ENCODE results near the gene SMG9. TPM values are rescaled to one million over a fixed set of nuclear protein-coding genes. Genes with fewer than 3 reads are reported as not detected.
"Not testable (repeated sequence)": the region's sequence is repeated elsewhere in the genome, so short reads cannot be mapped to it uniquely, and the experiment has no call there.

Gene SMG9
- total RNA-seq, 1 donor from 2014 or later: 77.2 TPM

GRCh38 chr19:43695985-43696704 is 58.6 kb downstream of the SMG9 start:
- intact Hi-C loops (cut with micrococcal nuclease): no loop called here

- intact Hi-C loops (cut with micrococcal nuclease): no loop called here
These were observed 60.2 kb downstream of the SMG9 start for GRCh38 chr19:43694553-43694952.

GRCh38 chr19:43692877-43693276 is 61.9 kb downstream of the SMG9 start:
- intact Hi-C loops (cut with micrococcal nuclease): no loop called here

GRCh38 chr19:43692385-43692784 is 62.4 kb downstream of the SMG9 start:
- intact Hi-C loops (cut with micrococcal nuclease): no loop called here

GRCh38 chr19:43691755-43692154 is 63.0 kb downstream of the SMG9 start:
- intact Hi-C loops (cut with micrococcal nuclease): no loop called here

- intact Hi-C loops (cut with micrococcal nuclease): no loop called here
These were observed 63.9 kb downstream of the SMG9 start for GRCh38 chr19:43690890-43691289.

GRCh38 chr19:43690444-43690843 is 64.3 kb downstream of the SMG9 start:
- intact Hi-C loops (cut with micrococcal nuclease): no loop called here

GRCh38 chr19:43688059-43688701 is 66.6 kb downstream of the SMG9 start:
- intact Hi-C loops (cut with micrococcal nuclease): no loop called here

GRCh38 chr19:43687660-43687997 is 67.1 kb downstream of the SMG9 start:
- intact Hi-C loops (cut with micrococcal nuclease): no loop called here

- intact Hi-C loops (cut with micrococcal nuclease): no loop called here
These were observed 70.4 kb downstream of the SMG9 start for GRCh38 chr19:43684326-43684725.

GRCh38 chr19:43683905-43684304 is 70.9 kb downstream of the SMG9 start:
- intact Hi-C loops (cut with micrococcal nuclease): no loop called here

GRCh38 chr19:43682824-43683661 is 71.7 kb downstream of the SMG9 start:
- intact Hi-C loops (cut with micrococcal nuclease): no loop called here

GRCh38 chr19:43682269-43682668 is 72.5 kb downstream of the SMG9 start:
- intact Hi-C loops (cut with micrococcal nuclease): not testable (repeated sequence)

GRCh38 chr19:43681821-43682220 is 72.9 kb downstream of the SMG9 start:
- intact Hi-C loops (cut with micrococcal nuclease): no loop called here

- intact Hi-C loops (cut with micrococcal nuclease): no loop called here
These were observed 76.1 kb downstream of the SMG9 start for GRCh38 chr19:43678512-43679261.

Other genes starting within 250 kb of the SMG9 start
- 62.8 and 64.6 TPM in 2 replicates for gene ETHE1, start 227.8 kb downstream of the SMG9 start, total RNA-seq
- gene ZNF575, start 221.8 kb downstream of the SMG9 start, total RNA-seq: 4.2 and 4.4 TPM in 2 replicates
- gene XRCC1, start 179.4 kb downstream of the SMG9 start, total RNA-seq: 28.6 and 30.5 TPM in 2 replicates
- gene PINLYP, start 179.2 kb downstream of the SMG9 start, total RNA-seq: 3.8 and 4.1 TPM in 2 replicates
- 22.0 and 23.1 TPM in 2 replicates for gene IRGQ, start 158.8 kb downstream of the SMG9 start, total RNA-seq
- gene ZNF576, start 158.4 kb downstream of the SMG9 start, total RNA-seq: 19.2 and 20.8 TPM in 2 replicates
- 0.37 and 0.41 TPM in 2 replicates for gene SRRM5, start 142.9 kb downstream of the SMG9 start, total RNA-seq
- gene ZNF428, start 135.3 kb downstream of the SMG9 start, total RNA-seq: 23.9 and 27.6 TPM in 2 replicates
- gene CADM4, start 115.1 kb downstream of the SMG9 start, total RNA-seq: 0.32 and 0.34 TPM in 2 replicates
- gene PLAUR, start 84.8 kb downstream of the SMG9 start, total RNA-seq: 19.7 and 21.6 TPM in 2 replicates
- gene IRGC, start 38.9 kb downstream of the SMG9 start, total RNA-seq: not detected in 2 replicates
- 82.9 and 87.8 TPM in 2 replicates for gene KCNN4, start 26.0 kb upstream of the SMG9 start, total RNA-seq
- 0.54 and 0.71 TPM in 2 replicates for gene LYPD5, start 47.5 kb upstream of the SMG9 start, total RNA-seq
- gene ZNF283, start 72.4 kb upstream of the SMG9 start, total RNA-seq: 5.8 and 7.0 TPM in 2 replicates
- 0.61 and 1.4 TPM in 2 replicates for gene ZNF404, start 129.0 kb upstream of the SMG9 start, total RNA-seq
- gene ZNF45, start 180.3 kb upstream of the SMG9 start, total RNA-seq: 17.9 and 19.9 TPM in 2 replicates
- gene ZNF221, start 196.3 kb upstream of the SMG9 start, total RNA-seq: 0.61 and 0.76 TPM in 2 replicates
- 5.8 and 7.8 TPM in 2 replicates for gene ZNF155, start 229.2 kb upstream of the SMG9 start, total RNA-seq
- gene ZNF230, start 248.0 kb upstream of the SMG9 start, total RNA-seq: 5.6 and 6.2 TPM in 2 replicates